ENCODE results near the gene PRR12.

DNA sequence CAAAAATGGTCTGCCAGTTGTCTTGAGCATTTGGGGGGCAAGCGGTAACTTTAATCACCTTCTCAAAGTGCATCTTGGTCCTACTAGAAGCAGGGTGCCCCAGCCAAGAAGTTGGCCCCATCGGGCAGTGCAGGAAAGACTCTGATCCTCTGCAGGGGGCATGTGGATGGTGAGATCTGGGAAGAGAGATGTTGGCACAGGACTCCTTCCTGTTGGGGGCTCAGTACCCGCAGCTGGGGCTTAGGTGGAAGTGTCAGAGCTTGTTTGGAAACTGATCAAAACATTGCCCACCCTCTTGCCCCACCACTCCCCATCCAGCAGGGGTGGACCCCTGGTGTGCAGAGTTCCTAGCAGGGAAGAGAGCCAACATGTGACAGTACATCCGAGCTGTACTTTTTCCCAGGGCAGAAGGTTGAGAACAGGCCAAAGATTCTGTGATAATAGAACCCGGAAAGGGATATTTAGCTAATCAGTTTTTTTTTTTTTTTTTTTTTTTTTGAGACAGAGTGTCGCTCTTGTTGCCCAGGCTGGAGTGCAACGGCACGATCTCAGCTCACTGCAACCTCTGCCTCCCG, 40.1 kb downstream of the PRR12 start:
- TF ChIP-seq, protein P1, sequence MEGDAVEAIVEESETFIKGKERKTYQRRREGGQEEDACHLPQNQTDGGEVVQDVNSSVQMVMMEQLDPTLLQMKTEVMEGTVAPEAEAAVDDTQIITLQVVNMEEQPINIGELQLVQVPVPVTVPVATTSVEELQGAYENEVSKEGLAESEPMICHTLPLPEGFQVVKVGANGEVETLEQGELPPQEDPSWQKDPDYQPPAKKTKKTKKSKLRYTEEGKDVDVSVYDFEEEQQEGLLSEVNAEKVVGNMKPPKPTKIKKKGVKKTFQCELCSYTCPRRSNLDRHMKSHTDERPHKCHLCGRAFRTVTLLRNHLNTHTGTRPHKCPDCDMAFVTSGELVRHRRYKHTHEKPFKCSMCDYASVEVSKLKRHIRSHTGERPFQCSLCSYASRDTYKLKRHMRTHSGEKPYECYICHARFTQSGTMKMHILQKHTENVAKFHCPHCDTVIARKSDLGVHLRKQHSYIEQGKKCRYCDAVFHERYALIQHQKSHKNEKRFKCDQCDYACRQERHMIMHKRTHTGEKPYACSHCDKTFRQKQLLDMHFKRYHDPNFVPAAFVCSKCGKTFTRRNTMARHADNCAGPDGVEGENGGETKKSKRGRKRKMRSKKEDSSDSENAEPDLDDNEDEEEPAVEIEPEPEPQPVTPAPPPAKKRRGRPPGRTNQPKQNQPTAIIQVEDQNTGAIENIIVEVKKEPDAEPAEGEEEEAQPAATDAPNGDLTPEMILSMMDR (IDR thresholded peaks at IDR 0.05): no peak
- no peak for TF ChIP-seq POLR2A (IDR thresholded peaks at IDR 0.05)
